Measurements from ENCODE around the gene TGFBI.
A peak's percentile ranks its signal among the peaks of the same experiment; 100 is the strongest.

TGFBI gene

GRCh38 chr5:136025900-136026299 is 2.9 kb upstream of the TGFBI start:
- DNase-seq (ENCODE audit: low read depth in 2 of 2), result no peak

- no peak for DNase-seq (ENCODE audit: low read depth in 2 of 2)
Observed at GRCh38 chr5:136026636-136027035, 2.2 kb upstream of the TGFBI start.

GRCh38 chr5:136027311-136027710 is 1.5 kb upstream of the TGFBI start:
- no peak for DNase-seq (ENCODE audit: low read depth in 2 of 2)

- DNase-seq (ENCODE audit: low read depth in 2 of 2), result no peak
Observed at GRCh38 chr5:136028090-136028489, 698 bp upstream of the TGFBI start.

GRCh38 chr5:136030252-136030651 is 1.5 kb downstream of the TGFBI start:
- no peak for DNase-seq (ENCODE audit: low read depth in 2 of 2)

GRCh38 chr5:136030956-136031611 is 2.3 kb downstream of the TGFBI start:
- DNase-seq (ENCODE audit: low read depth in 2 of 2), result no peak

GRCh38 chr5:136031711-136032110 is 2.9 kb downstream of the TGFBI start:
- DNase-seq (ENCODE audit: low read depth in 2 of 2), result no peak

- peak in 1 of 2 experiments; percentile 31 for DNase-seq (ENCODE audit: low read depth in 2 of 2)
Observed at GRCh38 chr5:136032564-136032963, 3.8 kb downstream of the TGFBI start.

GRCh38 chr5:136033234-136033633 is 4.4 kb downstream of the TGFBI start:
- no peak for DNase-seq (ENCODE audit: low read depth in 2 of 2)

GRCh38 chr5:136033848-136034247 is 5.1 kb downstream of the TGFBI start:
- DNase-seq (ENCODE audit: low read depth in 2 of 2), result no peak

GRCh38 chr5:136034492-136034891 is 5.7 kb downstream of the TGFBI start:
- DNase-seq (ENCODE audit: low read depth in 2 of 2), result no peak

GRCh38 chr5:136034984-136035383 is 6.2 kb downstream of the TGFBI start:
- no peak for DNase-seq (ENCODE audit: low read depth in 2 of 2)

- no peak for DNase-seq (ENCODE audit: low read depth in 2 of 2)
Observed at GRCh38 chr5:136035837-136036236, 7.0 kb downstream of the TGFBI start.

GRCh38 chr5:136036293-136036911 is 7.6 kb downstream of the TGFBI start:
- no peak for DNase-seq (ENCODE audit: low read depth in 2 of 2)

- DNase-seq (ENCODE audit: low read depth in 2 of 2), result peak in 1 of 2 experiments; percentile 45
Observed at GRCh38 chr5:136037001-136037705, 8.4 kb downstream of the TGFBI start.

GRCh38 chr5:136038635-136039034 is 9.8 kb downstream of the TGFBI start:
- peak in 1 of 2 experiments; percentile 67 for DNase-seq (ENCODE audit: low read depth in 2 of 2)

GRCh38 chr5:136039202-136039601 is 10.4 kb downstream of the TGFBI start:
- no peak for DNase-seq (ENCODE audit: low read depth in 2 of 2)

- no peak for DNase-seq (ENCODE audit: low read depth in 2 of 2)
Observed at GRCh38 chr5:136040746-136041415, 12.1 kb downstream of the TGFBI start.

- no peak for DNase-seq (ENCODE audit: low read depth in 2 of 2)
Observed at GRCh38 chr5:136042156-136042555, 13.4 kb downstream of the TGFBI start.

- DNase-seq (ENCODE audit: low read depth in 2 of 2), result no peak
Observed at GRCh38 chr5:136042665-136043121, 13.9 kb downstream of the TGFBI start.

- no peak for DNase-seq (ENCODE audit: low read depth in 2 of 2)
Observed at GRCh38 chr5:136043551-136043950, 14.8 kb downstream of the TGFBI start.

GRCh38 chr5:136043968-136044610 is 15.3 kb downstream of the TGFBI start:
- no peak for DNase-seq (ENCODE audit: low read depth in 2 of 2)
